ENCODE measurements around the gene MMP11. TPM values are rescaled to one million over a fixed set of nuclear protein-coding genes. Genes with fewer than 3 reads are reported as not detected.

The MMP11 gene
- total and polyA plus RNA-seq, 2 experiments from 2014 or later, result 5.3 to 17.4 TPM

- Mint-ChIP-seq H3K4me1 (peaks cover 26% of the 10 kb centered on the region), H3K9me3 (no peaks in the 10 kb centered on the region), H3K27ac (no peak overlapping the region), H3K27me3 (ENCODE audit: insufficient read depth, low read depth, poor library complexity) (peaks cover 6% of the 10 kb centered on the region), H3K4me3 (no peak overlapping the region), H3K36me3 (ENCODE audit: low read depth) (peaks cover 50% of the 10 kb centered on the region)
- peaks cover 19% of the 10 kb centered on the region for H3K36me3 ChIP-seq (ENCODE audit: insufficient read depth)
- TF ChIP-seq ETS1 (IDR thresholded peaks at IDR 0.05), result no peak
- TF ChIP-seq CREB1 (CRISPR knock-in tag; IDR thresholded peaks at IDR 0.05; ENCODE audit: low read depth), result no peak
- TF ChIP-seq ZNF462 (CRISPR knock-in tag; IDR thresholded peaks at IDR 0.05), result no peak
- no peak for TF ChIP-seq POLR2AphosphoS5 (IDR thresholded peaks at IDR 0.05; ENCODE audit: low read depth)
- TF ChIP-seq EZH2phosphoT487 (IDR thresholded peaks at IDR 0.05; ENCODE audit: unreplicated experiment), result no peak
- no peak for TF ChIP-seq JUNB (IDR thresholded peaks at IDR 0.05; ENCODE audit: unreplicated experiment)
- TF ChIP-seq ZNF114 (CRISPR knock-in tag; IDR thresholded peaks at IDR 0.05), result no peak
- no peak for TF ChIP-seq EZH2 (IDR thresholded peaks at IDR 0.05; ENCODE audit: low read depth, unreplicated experiment)
- TF ChIP-seq NANOG (IDR thresholded peaks at IDR 0.05; ENCODE audit: borderline replicate concordance), result no peak
- TF ChIP-seq STAT1 (IDR thresholded peaks at IDR 0.05; ENCODE audit: unreplicated experiment), result no peak
- TF ChIP-seq CTCF (conservative IDR thresholded peaks at IDR 0.05; ENCODE audit: low read depth in 2 of 2), result no peak
- no peak for TF ChIP-seq ZNF331 (CRISPR knock-in tag; IDR thresholded peaks at IDR 0.05; ENCODE audit: low read depth)
- no peak for TF ChIP-seq REST (IDR thresholded peaks at IDR 0.05; ENCODE audit: unreplicated experiment)
- H3K27me3 ChIP-seq (ENCODE audit: insufficient read depth), result no peaks in the 10 kb centered on the region
- H4K20me1 ChIP-seq (replicated peaks; ENCODE audit: insufficient read depth), result peaks cover 34% of the 10 kb centered on the region
- no peak overlapping the region for H3K4me3 ChIP-seq
- ATAC-seq (no peak), DNase-seq (ENCODE audit: low spot score) (no peak)
- H3K4me2 ChIP-seq, result no peak overlapping the region
- H3K9me2 ChIP-seq (ENCODE audit: insufficient read depth), result no peaks in the 10 kb centered on the region
- no peak overlapping the region for H2AFZ ChIP-seq
- peaks cover 27% of the 10 kb centered on the region for H3K4me1 ChIP-seq (ENCODE audit: insufficient read depth)
- H3F3A ChIP-seq (replicated peaks; ENCODE audit: low read depth), result 0 out of 2 replicates have a peak, but pooled peaks cover 17% of the 10 kb centered on the region
- peaks cover 64% of the 10 kb centered on the region for H3K79me2 ChIP-seq (replicated peaks; ENCODE audit: insufficient read depth)
- no peak overlapping the region for H3K27ac ChIP-seq (ENCODE audit: low read depth)
Observed at GRCh38 chr22:23790819-23791737, 18.4 kb downstream of the MMP11 start.
